NCI-H128 (cell line): ENCODE measurements around the gene C2orf49.
"Not testable (repeated sequence)": the region's sequence is repeated elsewhere in the genome, so short reads cannot be mapped to it uniquely, and the experiment has no call there.

Experiments used
- DNase-seq: peaks from one replicate; lab custom pipeline; 2025; ENCODE audit not compliant: unreplicated experiment; lab: John Stamatoyannopoulos, UW

The C2orf49 gene

DNA sequence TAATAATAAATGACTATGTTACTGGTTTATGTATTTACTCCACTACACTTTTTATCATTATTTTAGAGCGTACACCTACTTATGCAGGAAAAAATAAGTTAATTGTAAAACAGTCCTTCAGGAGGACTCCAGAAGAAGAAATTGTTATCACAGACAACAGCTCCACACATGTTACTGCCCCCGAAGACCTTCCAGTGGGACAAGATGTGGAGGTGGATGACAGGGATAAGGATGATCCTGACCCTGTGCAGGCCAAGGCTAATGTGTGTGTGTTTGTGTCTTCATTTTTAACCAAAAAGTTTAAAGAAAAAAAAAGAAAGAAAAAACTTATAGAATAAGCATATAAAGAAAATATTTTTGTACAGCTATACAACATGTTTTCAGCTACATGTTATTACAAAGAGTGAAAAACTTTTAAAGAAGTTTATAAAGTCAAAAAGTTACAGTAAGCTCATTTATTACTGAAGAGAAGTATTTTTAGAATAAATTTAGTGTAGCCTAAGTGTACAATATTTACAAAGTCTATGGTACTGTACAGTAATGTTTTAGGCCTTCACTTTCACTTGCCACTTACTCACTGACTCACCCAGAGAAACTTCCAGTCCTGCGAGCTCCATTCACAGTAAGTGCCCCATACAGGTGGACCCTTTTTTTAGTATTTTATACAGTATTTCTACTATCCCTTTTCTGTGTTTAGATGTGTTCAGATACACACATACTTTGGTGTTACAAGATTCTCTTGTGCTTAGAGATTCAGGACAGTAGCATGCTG, 15.3 kb upstream of the C2orf49 start:
- DNase-seq: no peak

DNA sequence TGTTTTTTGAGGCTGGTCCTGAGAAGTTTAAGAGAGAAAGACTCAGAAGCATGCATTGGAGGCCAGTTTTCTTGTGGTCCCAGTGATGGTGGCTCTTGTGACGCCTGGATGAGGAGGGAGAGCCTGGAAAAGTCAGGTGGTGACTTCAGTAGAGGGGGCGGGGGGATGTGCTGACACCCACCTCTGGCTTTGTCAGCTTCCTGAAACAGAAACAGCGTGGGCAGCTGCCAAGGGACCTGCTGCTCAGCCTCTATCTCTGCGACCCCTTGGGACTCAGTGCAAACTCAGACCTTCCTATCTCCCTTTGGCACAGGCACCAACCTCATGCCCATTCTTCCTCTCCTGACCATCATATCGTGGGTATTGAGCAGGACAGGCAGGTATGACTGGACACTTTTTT, 14.2 kb upstream of the C2orf49 start:
- DNase-seq: no peak

DNA sequence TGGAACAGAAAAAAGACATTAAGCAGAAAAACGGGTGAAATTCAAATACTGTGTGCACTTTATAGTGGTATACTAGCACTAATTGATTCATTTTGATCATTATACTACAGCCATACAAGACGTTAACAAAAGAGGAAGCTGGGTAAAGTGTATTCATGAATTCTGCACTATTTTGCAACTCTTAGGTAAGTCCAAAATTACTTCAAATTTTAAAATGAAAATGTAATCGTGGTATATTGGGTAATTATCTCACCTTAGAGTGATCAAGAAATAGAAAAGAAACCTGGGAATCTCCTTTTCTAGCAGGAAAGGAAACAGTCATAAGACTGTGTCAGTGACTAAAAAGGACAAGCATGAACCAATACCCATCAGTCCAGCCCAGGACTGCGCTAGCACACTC, 13.2 kb upstream of the C2orf49 start:
- no peak for DNase-seq

GRCh38 chr2:105324732-105325131, 12.6 kb upstream of the C2orf49 start:
- no peak for DNase-seq

GRCh38 chr2:105325389-105325963, 11.9 kb upstream of the C2orf49 start:
- DNase-seq: no peak

DNA sequence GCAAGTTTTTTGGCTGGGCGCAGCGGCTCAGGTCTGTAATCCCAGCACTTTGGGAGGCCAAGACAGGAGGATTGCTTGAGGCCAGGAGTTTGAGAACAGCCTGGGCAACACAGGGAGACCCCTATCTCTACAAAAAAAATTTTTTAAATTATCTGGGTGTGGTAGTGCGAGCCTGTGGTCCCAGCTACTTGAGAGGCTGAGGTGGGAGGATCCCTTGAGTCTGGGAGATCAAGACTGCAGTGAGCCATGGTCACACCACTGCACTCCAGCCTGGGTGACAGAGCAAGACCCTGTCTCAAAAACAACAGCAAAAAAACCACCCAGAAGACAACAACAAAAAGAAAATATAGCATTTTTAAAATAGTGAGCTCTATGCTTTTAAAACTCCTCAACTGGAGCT, 10.1 kb upstream of the C2orf49 start:
- DNase-seq: not testable (repeated sequence)

DNA sequence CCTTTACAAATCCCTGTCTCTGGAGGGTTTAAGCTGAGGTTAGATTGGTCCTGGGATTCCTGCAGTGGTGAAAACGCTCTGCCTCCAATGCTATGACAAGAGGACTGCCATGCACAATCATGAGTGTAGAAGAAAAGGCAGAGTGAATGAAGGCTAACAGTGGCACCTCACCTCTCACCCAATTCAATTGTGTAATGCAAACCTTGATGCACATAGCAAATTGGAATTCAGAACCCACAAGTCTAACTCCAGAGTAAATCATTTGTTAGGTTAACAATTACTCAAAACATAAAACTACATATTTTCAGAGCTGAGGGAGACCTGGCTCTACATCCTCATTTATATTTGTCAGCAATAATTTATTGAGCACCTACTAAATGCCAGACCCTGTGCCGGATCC, 9.7 kb upstream of the C2orf49 start:
- no peak for DNase-seq

GRCh38 chr2:105328281-105329196, 8.8 kb upstream of the C2orf49 start:
- peak; percentile 18 for DNase-seq

GRCh38 chr2:105329197-105329554, 8.2 kb upstream of the C2orf49 start:
- DNase-seq: no peak

- peak; percentile 19 for DNase-seq
These were observed 7.5 kb upstream of the C2orf49 start, which contains the start of gene TGFBRAP1 for GRCh38 chr2:105329561-105330495. TGFBRAP1 (minus strand) TSS chr2:105329735; CDS start chr2:105308301, 21,434 bp downstream.

DNA sequence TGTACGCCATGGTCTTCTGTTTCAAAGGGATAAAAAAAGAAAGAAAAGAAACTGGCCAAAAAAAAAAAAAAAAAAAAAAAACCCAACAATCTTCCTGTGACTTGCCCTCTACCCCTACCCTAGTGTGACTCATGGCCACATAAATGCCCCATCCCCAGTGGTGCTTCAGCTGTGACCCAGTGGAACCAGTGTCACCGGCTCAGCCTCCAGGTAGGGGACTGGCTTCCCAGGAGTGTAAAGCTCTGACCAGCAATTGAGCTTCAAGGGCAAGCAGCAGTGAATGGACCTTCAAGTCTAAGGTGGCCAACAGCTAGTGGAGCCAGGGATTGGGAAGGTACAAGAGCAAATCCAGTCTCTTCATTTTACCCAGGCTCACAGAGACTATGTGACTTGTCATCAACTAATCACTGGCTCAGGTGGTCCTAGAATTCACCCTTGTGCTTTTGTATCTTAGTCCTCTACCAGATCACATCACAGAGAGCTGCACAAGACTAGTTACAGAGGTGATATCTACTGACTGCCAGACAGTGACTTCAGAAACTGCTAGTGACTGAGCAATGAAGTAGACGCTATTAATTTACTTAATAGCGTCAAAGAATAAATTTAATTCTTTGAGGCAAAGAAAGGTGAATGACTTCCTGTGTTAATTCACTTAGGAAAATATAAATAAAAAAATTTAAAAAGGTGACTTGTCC, 6.5 kb upstream of the C2orf49 start:
- no peak for DNase-seq

GRCh38 chr2:105334211-105334610, 3.1 kb upstream of the C2orf49 start:
- DNase-seq: no peak

GRCh38 chr2:105335469-105335868, 1.9 kb upstream of the C2orf49 start:
- no peak for DNase-seq

DNA sequence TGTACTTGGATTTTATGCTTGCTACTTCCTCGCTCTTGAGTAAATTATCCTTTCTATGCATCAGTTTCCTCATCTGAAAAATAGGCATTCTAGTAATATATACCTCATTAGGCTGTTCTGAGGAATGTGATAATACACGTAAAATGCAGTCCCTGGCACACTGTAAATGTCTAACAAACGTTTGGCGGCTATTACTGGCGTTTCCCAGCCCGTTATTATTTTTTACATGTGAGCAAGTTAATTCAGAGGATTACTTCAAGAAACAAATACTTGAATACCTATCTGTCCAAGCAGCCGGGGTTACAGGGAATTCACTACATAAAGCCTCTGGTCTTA, 586 bp upstream of the C2orf49 start:
- no peak for DNase-seq

GRCh38 chr2:105338020-105338385, 663 bp downstream of the C2orf49 start:
- DNase-seq: no peak

DNA sequence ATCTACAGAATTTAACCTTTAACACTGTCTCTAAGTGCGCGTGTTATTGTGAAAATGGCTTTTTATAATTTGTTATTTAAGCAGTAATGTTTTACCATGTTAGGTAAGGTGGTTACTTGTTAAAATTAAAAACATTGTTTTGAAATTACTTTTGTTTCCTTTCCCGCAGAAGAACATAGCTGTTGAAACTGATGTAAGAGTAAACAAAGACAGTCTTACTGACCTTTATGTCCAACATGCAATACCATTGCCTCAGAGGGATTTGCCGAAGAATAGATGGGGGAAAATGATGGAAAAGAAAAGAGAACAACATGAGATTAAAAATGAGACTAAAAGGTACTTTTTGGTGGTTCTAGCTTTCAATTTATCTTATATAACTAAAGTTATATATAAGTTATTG, 2.1 kb downstream of the C2orf49 start:
- DNase-seq: no peak

DNA sequence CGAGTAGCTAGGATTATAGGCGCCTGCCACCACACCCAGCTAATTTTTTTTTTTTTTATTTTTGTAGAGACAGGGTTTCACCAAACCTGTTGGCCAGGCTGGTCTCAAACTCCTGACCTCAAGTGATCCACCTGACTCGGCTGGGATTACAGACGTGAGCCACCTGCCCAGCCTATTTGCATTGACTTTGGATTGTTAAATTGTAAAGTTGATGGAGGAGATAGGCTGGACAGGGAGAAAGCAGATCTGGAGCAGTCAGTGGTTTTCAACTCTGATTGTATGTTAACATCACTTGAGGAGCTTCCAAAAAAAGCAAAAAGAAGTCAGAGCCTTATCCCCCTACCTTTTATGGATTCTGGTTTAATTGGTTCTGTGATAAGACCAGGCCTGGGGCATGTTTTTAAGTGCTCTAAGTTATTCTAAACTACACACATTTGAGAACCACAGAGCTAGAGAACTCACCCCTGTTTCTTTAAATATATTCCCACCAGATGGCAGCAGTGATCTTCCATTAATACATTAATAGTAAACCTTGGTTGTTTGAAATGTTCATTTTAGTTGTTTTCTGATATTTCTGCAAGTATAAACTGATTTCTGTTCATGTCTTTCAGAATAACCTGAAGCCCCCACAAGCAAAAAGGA, 7.5 kb downstream of the C2orf49 start:
- DNase-seq: no peak

GRCh38 chr2:105357122-105357521, 19.8 kb downstream of the C2orf49 start:
- no peak for DNase-seq

GRCh38 chr2:105358593-105358992, 21.3 kb downstream of the C2orf49 start:
- DNase-seq: no peak
